HG03196 (cell line): ENCODE results near the gene POC1B.
A peak's percentile ranks its signal among the peaks of the same experiment; 100 is the strongest.

Source experiments
- ATAC-seq: cut with Tn5 transposase; IDR thresholded peaks from one replicate; pipeline ENCODE4 v1.9.1; 2021; ENCODE audit not compliant: unreplicated experiment

POC1B gene

GRCh38 chr12:89539426-89540223, 13.8 kb upstream of the POC1B start:
- ATAC-seq: no peak

GRCh38 chr12:89538897-89539296, 13.1 kb upstream of the POC1B start:
- ATAC-seq: no peak

GRCh38 chr12:89537389-89537788, 11.5 kb upstream of the POC1B start:
- ATAC-seq: no peak

GRCh38 chr12:89529738-89530137, 3.9 kb upstream of the POC1B start:
- no peak for ATAC-seq

GRCh38 chr12:89528434-89528833, 2.6 kb upstream of the POC1B start:
- no peak for ATAC-seq

GRCh38 chr12:89525305-89525823, 483 bp downstream of the POC1B start:
- peak; percentile 31 for ATAC-seq

GRCh38 chr12:89524541-89525304, 1.1 kb downstream of the POC1B start, which contains the start of gene GALNT4:
TSS of gene GALNT4 (minus strand) at chr12:89524796. CDS start at chr12:89524549, 247 bp downstream.
- peak; percentile 76 for ATAC-seq

- no peak for ATAC-seq
Measured at GRCh38 chr12:89523843-89524540, 1.9 kb downstream of the POC1B start.

GRCh38 chr12:89523393-89523792, 2.5 kb downstream of the POC1B start:
- no peak for ATAC-seq

- no peak for ATAC-seq
Measured at GRCh38 chr12:89521364-89522223, 4.3 kb downstream of the POC1B start.

GRCh38 chr12:89517720-89518119, 8.1 kb downstream of the POC1B start:
- no peak for ATAC-seq

GRCh38 chr12:89516633-89517032, 9.2 kb downstream of the POC1B start:
- ATAC-seq: no peak

- peak; percentile 88 for ATAC-seq
Measured at GRCh38 chr12:89514751-89515150, 11.1 kb downstream of the POC1B start.

- ATAC-seq: no peak
Measured at GRCh38 chr12:89513544-89513943, 12.3 kb downstream of the POC1B start.

GRCh38 chr12:89507015-89507824, 18.6 kb downstream of the POC1B start:
- ATAC-seq: no peak

- ATAC-seq: no peak
Measured at GRCh38 chr12:89506050-89506449, 19.8 kb downstream of the POC1B start.

GRCh38 chr12:89504560-89505346, 21.1 kb downstream of the POC1B start:
- no peak for ATAC-seq

- no peak for ATAC-seq
Measured at GRCh38 chr12:89501793-89502192, 24.1 kb downstream of the POC1B start.

GRCh38 chr12:89499857-89500256, 26.0 kb downstream of the POC1B start:
- ATAC-seq: no peak
